SK-N-SH treated with all-trans-retinoic acid at 6 μM for 48 hours (cell line): ENCODE data around the gene LOXHD1.

Experiments
- ATAC-seq: fragments of 200-7000 bp; cut with Tn5 transposase; 3 replicates; pipeline ENCODE4 v1.9.1; 2020; ENCODE audit warnings: mild to moderate bottlenecking, moderate library complexity
- ARNTL ChIP-seq: fragments of 450-650 bp; formaldehyde crosslinking; IDR thresholded peaks from 2 replicates; pipeline ENCODE4 v1.5.0; 2020; ENCODE audit warnings: low read depth, mild to moderate bottlenecking, moderate library complexity, borderline replicate concordance
- CREB5 ChIP-seq: fragments of 250-450 bp; sonication (Bioruptor Pico); IDR thresholded peaks from 2 replicates; pipeline ENCODE4 v1.5.1; 2020; ENCODE audit warnings: low read depth, mild to moderate bottlenecking, moderate library complexity
- CSDC2 ChIP-seq: fragments of 250-450 bp; sonication (Bioruptor Pico); IDR thresholded peaks from 2 replicates; pipeline ENCODE4 v1.5.0; 2020; ENCODE audit warnings: mild to moderate bottlenecking, moderate library complexity
- CSRNP3 ChIP-seq: fragments of 250-450 bp; sonication (Bioruptor Pico); IDR thresholded peaks from 2 replicates; pipeline ENCODE4 v1.5.1; 2021; ENCODE audit warnings: mild to moderate bottlenecking, moderate library complexity
- GLIS3 ChIP-seq: fragments of 250-450 bp; sonication (Bioruptor Pico); IDR thresholded peaks from 2 replicates; pipeline ENCODE4 v1.5.0; 2020; ENCODE audit warnings: mild to moderate bottlenecking, moderate library complexity
- ISL1 ChIP-seq: fragments of 250-450 bp; sonication (Bioruptor Pico); IDR thresholded peaks from 2 replicates; pipeline ENCODE4 v2.1.2; 2022; ENCODE audit warnings: mild to moderate bottlenecking, moderate library complexity
- OSR1 ChIP-seq: fragments of 250-450 bp; sonication (Bioruptor Pico); IDR thresholded peaks from 2 replicates; pipeline ENCODE4 v1.8.0; 2022; ENCODE audit warnings: moderate library complexity, mild to moderate bottlenecking, inconsistent platforms
- PATZ1 ChIP-seq: fragments of 250-450 bp; sonication (Bioruptor Pico); IDR thresholded peaks from 2 replicates; pipeline ENCODE4 v1.8.0; 2020; ENCODE audit warnings: mild to moderate bottlenecking, moderate library complexity, borderline replicate concordance
- POU6F1 ChIP-seq: fragments of 250-450 bp; sonication (Bioruptor Pico); IDR thresholded peaks from 2 replicates; pipeline ENCODE4 v1.8.0; 2021; ENCODE audit warnings: low read depth, mild to moderate bottlenecking, moderate library complexity, borderline replicate concordance
- PPARA ChIP-seq: fragments of 250-450 bp; sonication (Bioruptor Pico); IDR thresholded peaks from 2 replicates; pipeline ENCODE4 v1.5.0; 2020; ENCODE audit warnings: mild to moderate bottlenecking, borderline replicate concordance
- RARB ChIP-seq: fragments of 250-450 bp; sonication (Bioruptor Pico); IDR thresholded peaks from 2 replicates; pipeline ENCODE4 v1.8.0; 2021; ENCODE audit warnings: mild to moderate bottlenecking, moderate library complexity
- TCF4 ChIP-seq: fragments of 250-450 bp; sonication (Bioruptor Pico); IDR thresholded peaks from 2 replicates; pipeline ENCODE4 v1.8.0; 2021; ENCODE audit warnings: mild to moderate bottlenecking, moderate library complexity, borderline replicate concordance
- TOX ChIP-seq: fragments of 250-450 bp; sonication (Bioruptor Pico); IDR thresholded peaks from 2 replicates; pipeline ENCODE4 v1.8.0; 2021; ENCODE audit warnings: mild to moderate bottlenecking, moderate library complexity, borderline replicate concordance
- TSHZ2 ChIP-seq: fragments of 250-450 bp; sonication (Bioruptor Pico); IDR thresholded peaks from 2 replicates; pipeline ENCODE4 v1.5.0; 2020; ENCODE audit warnings: mild to moderate bottlenecking, moderate library complexity
- ZC3H10 ChIP-seq: fragments of 250-450 bp; sonication (Bioruptor Pico); IDR thresholded peaks from 2 replicates; pipeline ENCODE4 v1.5.1; 2021; ENCODE audit warnings: mild to moderate bottlenecking, moderate library complexity
- ZFP30 ChIP-seq: fragments of 450-650 bp; formaldehyde crosslinking; IDR thresholded peaks from 2 replicates; pipeline ENCODE4 v1.5.0; 2022; ENCODE audit warnings: mild to moderate bottlenecking, moderate library complexity
- ZNF565 ChIP-seq: fragments of 450-650 bp; formaldehyde crosslinking; conservative IDR thresholded peaks from 2 replicates; pipeline ENCODE4 v1.5.0; 2020; ENCODE audit warnings: low read depth, mild to moderate bottlenecking, moderate library complexity
- ZNF8 ChIP-seq: fragments of 450-650 bp; formaldehyde crosslinking; IDR thresholded peaks from 2 replicates; pipeline ENCODE4 v1.5.0; 2020; ENCODE audit warnings: mild to moderate bottlenecking, moderate library complexity

Gene LOXHD1

GRCh38 chr18:46630160-46630559 lies 26.9 kb downstream of the LOXHD1 start:
- no peak for TF ChIP-seq ZC3H10
- no peak for TF ChIP-seq PATZ1
- no peak for TF ChIP-seq TCF4 (CRISPR knock-in tag)
- no peak for TF ChIP-seq ZFP30 (CRISPR knock-in tag)
- ATAC-seq = no peak

- no peak for ATAC-seq
- TF ChIP-seq CSRNP3 (CRISPR knock-in tag) (no peak), ISL1 (no peak), ZNF565 (CRISPR knock-in tag) (no peak), CREB5 (CRISPR knock-in tag) (no peak), ZNF8 (no peak), ARNTL (no peak), CSDC2 (CRISPR knock-in tag) (no peak), OSR1 (CRISPR knock-in tag) (no peak), TSHZ2 (CRISPR knock-in tag) (no peak), GLIS3 (CRISPR knock-in tag) (no peak), PPARA (no peak), PATZ1 (no peak), RARB (no peak), POU6F1 (CRISPR knock-in tag) (no peak)
Measured at GRCh38 chr18:46629361-46629760, 27.7 kb downstream of the LOXHD1 start.

GRCh38 chr18:46628206-46628605 lies 28.8 kb downstream of the LOXHD1 start:
- no peak for TF ChIP-seq RARB
- no peak for TF ChIP-seq TCF4 (CRISPR knock-in tag)
- no peak for TF ChIP-seq ZNF565 (CRISPR knock-in tag)
- no peak for TF ChIP-seq TOX (CRISPR knock-in tag)
- no peak for TF ChIP-seq ARNTL
- no peak for TF ChIP-seq ZNF8
- no peak for TF ChIP-seq POU6F1 (CRISPR knock-in tag)
- TF ChIP-seq CSRNP3 (CRISPR knock-in tag) = no peak
- TF ChIP-seq ZC3H10 = no peak
- TF ChIP-seq CREB5 (CRISPR knock-in tag) = no peak
- ATAC-seq = no peak
